ENCODE measurements around the gene PPP2R2B. TPM values are rescaled to one million over a fixed set of nuclear protein-coding genes. Genes with fewer than 3 reads are reported as not detected.

The PPP2R2B gene
- total and polyA plus RNA-seq, 2 of the 4 experiments (the other 2 are of a cell fraction) = not detected

DNA sequence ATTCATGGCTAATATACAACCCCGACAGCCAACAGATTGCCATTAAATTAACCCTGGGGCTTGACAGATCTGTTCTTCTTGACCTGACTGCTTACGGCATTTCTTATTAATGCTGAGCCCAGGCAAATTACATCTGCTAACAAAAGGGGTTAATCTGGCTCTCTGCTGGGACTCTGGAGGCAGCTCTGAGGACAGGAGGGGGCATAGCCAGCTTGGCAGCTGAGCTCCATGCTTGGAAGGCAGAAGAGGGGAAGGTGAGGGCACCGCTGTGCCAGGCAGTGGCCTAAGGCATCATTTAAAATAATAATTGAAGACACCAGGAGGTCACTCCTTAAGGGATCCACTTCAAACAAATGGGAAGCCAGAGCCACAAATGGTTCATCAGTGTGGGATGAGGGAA, 236.6 kb downstream of the PPP2R2B start:
- H2AFZ ChIP-seq (replicated peaks; ENCODE audit: low read length, poor library complexity) = no peak overlapping the region
- H3K14ac ChIP-seq (replicated peaks; ENCODE audit: low read depth, low read length) = no peak overlapping the region
- dilution Hi-C loops (cut with HindIII; ENCODE audit: low sequenced_read_pairs, unreplicated experiment) = no loop called here
- H3K79me1 ChIP-seq (ENCODE audit: low read depth in 1 of 2, low read length in 2 of 2) = no peaks in the 10 kb centered on the region
- no TSS peak for BruUV-seq (replicated peaks)
- H4K20me1 ChIP-seq (ENCODE audit: insufficient read depth, low read length) = no peaks in the 10 kb centered on the region
- no peak overlapping the region for H4K8ac ChIP-seq (ENCODE audit: low read depth in 2 of 2, low read length in 2 of 2)
- H3K56ac ChIP-seq (ENCODE audit: extremely low read depth, insufficient read depth, low read length) = no peak overlapping the region
- no peak overlapping the region for H2AK5ac ChIP-seq (ENCODE audit: low read depth, low read length)
- TF ChIP-seq NFE2L2 (IDR thresholded peaks at IDR 0.05; ENCODE audit: low read depth, low read length) = no peak
- TF ChIP-seq RFX5 (IDR thresholded peaks at IDR 0.05; ENCODE audit: low read depth, low read length) = no peak
- TF ChIP-seq, protein P1, sequence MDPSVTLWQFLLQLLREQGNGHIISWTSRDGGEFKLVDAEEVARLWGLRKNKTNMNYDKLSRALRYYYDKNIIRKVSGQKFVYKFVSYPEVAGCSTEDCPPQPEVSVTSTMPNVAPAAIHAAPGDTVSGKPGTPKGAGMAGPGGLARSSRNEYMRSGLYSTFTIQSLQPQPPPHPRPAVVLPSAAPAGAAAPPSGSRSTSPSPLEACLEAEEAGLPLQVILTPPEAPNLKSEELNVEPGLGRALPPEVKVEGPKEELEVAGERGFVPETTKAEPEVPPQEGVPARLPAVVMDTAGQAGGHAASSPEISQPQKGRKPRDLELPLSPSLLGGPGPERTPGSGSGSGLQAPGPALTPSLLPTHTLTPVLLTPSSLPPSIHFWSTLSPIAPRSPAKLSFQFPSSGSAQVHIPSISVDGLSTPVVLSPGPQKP (IDR thresholded peaks at IDR 0.05; ENCODE audit: borderline replicate concordance, low read depth, low read length) = no peak
- no peak for TF ChIP-seq POLR2A (IDR thresholded peaks at IDR 0.05; ENCODE audit: low read depth, low read length)
- TF ChIP-seq SMC3 (IDR thresholded peaks at IDR 0.05; ENCODE audit: low read depth, low read length) = no peak
- TF ChIP-seq, protein P2, sequence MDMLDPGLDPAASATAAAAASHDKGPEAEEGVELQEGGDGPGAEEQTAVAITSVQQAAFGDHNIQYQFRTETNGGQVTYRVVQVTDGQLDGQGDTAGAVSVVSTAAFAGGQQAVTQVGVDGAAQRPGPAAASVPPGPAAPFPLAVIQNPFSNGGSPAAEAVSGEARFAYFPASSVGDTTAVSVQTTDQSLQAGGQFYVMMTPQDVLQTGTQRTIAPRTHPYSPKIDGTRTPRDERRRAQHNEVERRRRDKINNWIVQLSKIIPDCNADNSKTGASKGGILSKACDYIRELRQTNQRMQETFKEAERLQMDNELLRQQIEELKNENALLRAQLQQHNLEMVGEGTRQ (IDR thresholded peaks at IDR 0.05; ENCODE audit: low read depth, low read length) = no peak
- TF ChIP-seq, protein P3, sequence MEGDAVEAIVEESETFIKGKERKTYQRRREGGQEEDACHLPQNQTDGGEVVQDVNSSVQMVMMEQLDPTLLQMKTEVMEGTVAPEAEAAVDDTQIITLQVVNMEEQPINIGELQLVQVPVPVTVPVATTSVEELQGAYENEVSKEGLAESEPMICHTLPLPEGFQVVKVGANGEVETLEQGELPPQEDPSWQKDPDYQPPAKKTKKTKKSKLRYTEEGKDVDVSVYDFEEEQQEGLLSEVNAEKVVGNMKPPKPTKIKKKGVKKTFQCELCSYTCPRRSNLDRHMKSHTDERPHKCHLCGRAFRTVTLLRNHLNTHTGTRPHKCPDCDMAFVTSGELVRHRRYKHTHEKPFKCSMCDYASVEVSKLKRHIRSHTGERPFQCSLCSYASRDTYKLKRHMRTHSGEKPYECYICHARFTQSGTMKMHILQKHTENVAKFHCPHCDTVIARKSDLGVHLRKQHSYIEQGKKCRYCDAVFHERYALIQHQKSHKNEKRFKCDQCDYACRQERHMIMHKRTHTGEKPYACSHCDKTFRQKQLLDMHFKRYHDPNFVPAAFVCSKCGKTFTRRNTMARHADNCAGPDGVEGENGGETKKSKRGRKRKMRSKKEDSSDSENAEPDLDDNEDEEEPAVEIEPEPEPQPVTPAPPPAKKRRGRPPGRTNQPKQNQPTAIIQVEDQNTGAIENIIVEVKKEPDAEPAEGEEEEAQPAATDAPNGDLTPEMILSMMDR (conservative IDR thresholded peaks at IDR 0.05; ENCODE audit: low read depth, low read length) = no peak
- TF ChIP-seq CEBPB (IDR thresholded peaks at IDR 0.05; ENCODE audit: low read depth, low read length) = no peak
- TF ChIP-seq CHD1 (IDR thresholded peaks at IDR 0.05; ENCODE audit: low read depth, low read length) = no peak
- no peak for TF ChIP-seq MAFK (IDR thresholded peaks at IDR 0.05; ENCODE audit: low read depth, low read length)
- TF ChIP-seq RAD21 (IDR thresholded peaks at IDR 0.05; ENCODE audit: low read length) = no peak
- no peak overlapping the region for H2BK5ac ChIP-seq (ENCODE audit: low read depth, low read length, poor library complexity, severe bottlenecking)
- no peak overlapping the region for H3K4me3 ChIP-seq (ENCODE audit: insufficient read depth, low read depth, low read length)
- no peak overlapping the region for H2BK15ac ChIP-seq (ENCODE audit: low read depth, low read length)
- no peak overlapping the region for H2AK9ac ChIP-seq (replicated peaks; ENCODE audit: low read depth, low read length, poor library complexity)
- POLR2A ChIA-PET (ENCODE audit: unreplicated experiment) = no interaction called here
- H3K4me1 ChIP-seq (ENCODE audit: control insufficient read depth, insufficient read depth, low read length) = no peaks in the 10 kb centered on the region
- H3K23ac ChIP-seq (ENCODE audit: low read depth, low read length) = no peak overlapping the region
- no peaks in the 10 kb centered on the region for H3K9me1 ChIP-seq (ENCODE audit: insufficient read depth, low read length)
- no peak overlapping the region for H3K4ac ChIP-seq (ENCODE audit: low read depth, low read length)
- no peaks in the 10 kb centered on the region for H3K36me3 ChIP-seq (ENCODE audit: control insufficient read depth, insufficient read depth, low read length)
- H3K4me2 ChIP-seq (ENCODE audit: low read depth, low read length) = no peak overlapping the region
- ATAC-seq (ENCODE audit: low read depth) = no peak
- intact Hi-C loops (cut with micrococcal nuclease) = no loop called here
- no peak overlapping the region for H3K9ac ChIP-seq (ENCODE audit: low read depth, low read length)
- H3K27ac ChIP-seq (ENCODE audit: insufficient read depth, low read length) = no peak overlapping the region
- no peak overlapping the region for H2BK120ac ChIP-seq (ENCODE audit: low read depth, low read length)
- no peak overlapping the region for H3K18ac ChIP-seq (ENCODE audit: low read depth, low read length)
- no peak overlapping the region for H4K91ac ChIP-seq (ENCODE audit: insufficient read depth, low read depth, low read length)
- DNase-seq = no peak
- no peaks in the 10 kb centered on the region for H3K27me3 ChIP-seq (ENCODE audit: control insufficient read depth, insufficient read depth, low read length)
- in situ Hi-C loops (cut with MboI; ENCODE audit: low sequenced_read_pairs) = no loop called here
- no peak overlapping the region for H2BK20ac ChIP-seq (ENCODE audit: low read depth, low read length)
- CTCF ChIA-PET = no interaction called here
- no peak overlapping the region for H4K5ac ChIP-seq (ENCODE audit: low read depth, low read length)
- WGBS, 2 experiments (ENCODE audit: extremely low coverage in 2 of 2, insufficient read length in 1 of 2) = no CpG with 5 or more reads among the region's 3 CpGs
- peaks cover 2% of the 10 kb centered on the region; the same call in 1 of the 2 replicates for H3K9me3 ChIP-seq (ENCODE audit: control insufficient read depth, insufficient read depth, low read length)
